NT2/D1 (cell line): ENCODE data around the gene LGALS9C.
"Not testable (repeated sequence)": the region's sequence is repeated elsewhere in the genome, so short reads cannot be mapped to it uniquely, and the experiment has no call there.

Experiments
- SUZ12 ChIP-seq: IDR thresholded peaks from 2 replicates; pipeline ENCODE4 v1.6.1; 2011; ENCODE audit not compliant: insufficient read length, insufficient read depth; ENCODE audit errors: extremely low read depth
- YY1 ChIP-seq: IDR thresholded peaks from 2 replicates; pipeline ENCODE4 v1.6.1; 2011; ENCODE audit not compliant: insufficient read length, insufficient read depth
- ZNF274 ChIP-seq: IDR thresholded peaks from 2 replicates; pipeline ENCODE4 v1.6.1; 2011; ENCODE audit warnings: mild to moderate bottlenecking, low read depth, low read length

- TF ChIP-seq ZNF274, SUZ12, YY1: not testable (repeated sequence)
These were observed 16.3 kb downstream of the LGALS9C start for GRCh38 chr17:18492712-18493480.
